HepG2 (cell line): Measurements from ENCODE around the gene ALS2CL. TPM values are rescaled to one million over a fixed set of nuclear protein-coding genes. Genes with fewer than 3 reads are reported as not detected.

Source experiments
- ATAC-seq: fragments of 200-7000 bp; cut with Tn5 transposase; 3 replicates; pipeline ENCODE4 v1.9.1; 2020; ENCODE audit warnings: mild to moderate bottlenecking, moderate library complexity
- BruUV-seq: library from RNA; stranded (reverse); fragments of 400-500 nt; replicated peaks from 2 replicates; lab custom pipeline; 2021; lab: Mats Ljungman, UMichigan
- CTCF ChIA-PET: fragments of 300-600 bp; formaldehyde crosslinking; extraction: SDS; loops from one replicate; lab custom pipeline; 2021; ENCODE audit warnings: low total read pairs, inconsistent platforms, low intra/inter-chr PET ratio; lab: Yijun Ruan, JAX
- POLR2A ChIA-PET: fragments of 350-600 bp; sonication (Branson Sonifier 250); formaldehyde crosslinking; loops from one replicate; lab custom pipeline; 2020; ENCODE audit warnings: antibody characterized with exemption, inconsistent platforms; lab: Yijun Ruan, JAX
- DNase-seq: peaks from one replicate; pipeline ENCODE4 v3.0.0-alpha.2; 2015; ENCODE audit warnings: low spot score
- FAIRE-seq: peaks from 3 replicates; lab custom pipeline; 2011; peaks lifted over from hg19 to GRCh38; lab: Jason Lieb, UNC
- H2AFZ ChIP-seq: one replicate; pipeline ENCODE4 v1.6.1; 2011; ENCODE audit warnings: low read length, inconsistent platforms
- H3K27ac ChIP-seq: fragments of 300-600 bp; 3 replicates; pipeline ENCODE4 v1.8.0; 2011; ENCODE audit warnings: mixed run types, mild to moderate bottlenecking, mixed read lengths, low read length, inconsistent platforms; ENCODE audit not compliant: insufficient read depth; ENCODE audit errors: extremely low read length
- H3K27me3 ChIP-seq, 2 experiments: fragments of 200-600 bp in 1 of 2; 2 replicates in 1 of 2; 3 replicates in 1 of 2; pipeline versions ENCODE4 v1.6.0 to v1.8.0; 2011; ENCODE audit warnings: low read length in 2 of 2, mild to moderate bottlenecking in 2 of 2, moderate library complexity in 2 of 2, inconsistent platforms in 1 of 2; ENCODE audit not compliant: insufficient read depth in 2 of 2, control insufficient read depth in 1 of 2
- H3K36me3 ChIP-seq, 2 experiments: fragments of 200-600 bp in 1 of 2; replicated peaks in 1 of 2; 2 replicates in 1 of 2; 3 replicates in 1 of 2; pipeline versions ENCODE4 v1.5.1 to v1.8.0; 2011; ENCODE audit warnings: low read length in 2 of 2, inconsistent platforms in 1 of 2; ENCODE audit not compliant: insufficient read depth in 2 of 2, control insufficient read depth in 1 of 2
- H3K4me1 ChIP-seq: 2 replicates; pipeline ENCODE4 v1.5.1; 2012; ENCODE audit warnings: low read length, inconsistent platforms; ENCODE audit not compliant: insufficient read depth
- H3K4me2 ChIP-seq: 2 replicates; pipeline ENCODE4 v1.6.0; 2011; ENCODE audit warnings: low read depth, low read length, inconsistent platforms
- H3K4me3 ChIP-seq, 3 experiments: fragments of 200-600 bp in 1 of 3; sonication (generic), shearing (Covaris generic) in 1 of 3; replicated peaks in 1 of 3; 2 replicates each; pipeline ENCODE4 v1.5.1; 2011 to 2016; ENCODE audit warnings: low read length in 3 of 3, inconsistent platforms in 2 of 3, low read depth in 2 of 3, mild to moderate bottlenecking in 2 of 3, control low read depth in 1 of 3, mixed read lengths in 1 of 3; ENCODE audit not compliant: insufficient read depth in 1 of 3
- H3K79me2 ChIP-seq: one replicate; pipeline ENCODE4 v1.6.1; 2011; ENCODE audit warnings: low read length, inconsistent platforms; ENCODE audit not compliant: insufficient read depth
- H3K9ac ChIP-seq: 2 replicates; pipeline ENCODE4 v1.6.0; 2011; ENCODE audit warnings: mild to moderate bottlenecking, low read depth, low read length, inconsistent platforms; ENCODE audit not compliant: insufficient read depth
- H3K9me3 ChIP-seq: 2 replicates; pipeline ENCODE4 v1.5.1; 2012; ENCODE audit warnings: mild to moderate bottlenecking, low read length
- H4K20me1 ChIP-seq: 2 replicates; pipeline ENCODE4 v1.6.0; 2011; ENCODE audit warnings: inconsistent platforms, mild to moderate bottlenecking, low read length, moderate library complexity; ENCODE audit not compliant: insufficient read depth
- E2F1 ChIP-seq: sonication (generic); formaldehyde crosslinking; IDR thresholded peaks from 2 replicates; pipeline ENCODE4 v1.5.0; 2020; ENCODE audit warnings: missing genetic modification reagents
- KLF13 ChIP-seq: sonication (generic); formaldehyde crosslinking; IDR thresholded peaks from 2 replicates; pipeline ENCODE4 v1.4.0; 2020; ENCODE audit warnings: mild to moderate bottlenecking, missing genetic modification reagents
- PLRG1 ChIP-seq: fragments of 450-650 bp; conservative IDR thresholded peaks from 2 replicates; pipeline ENCODE4 v1.6.1; 2016
- RARG ChIP-seq: sonication (generic); formaldehyde crosslinking; IDR thresholded peaks from 2 replicates; pipeline ENCODE4 v1.4.0; 2020; ENCODE audit warnings: low read depth, mild to moderate bottlenecking, missing genetic modification reagents
- TCF7 ChIP-seq: sonication (generic); IDR thresholded peaks from 2 replicates; pipeline ENCODE4 v1.6.1; 2016; ENCODE audit warnings: antibody characterized with exemption, low read depth
- WGBS: methylation state at CpG from one replicate; pipeline ENCODE4 v1.1.6; 2017; ENCODE audit warnings: low lambda C conversion rate; 5-methylcytosine and 5-hydroxymethylcytosine counted together
- in situ Hi-C: cut with HindIII; loops from 2 replicates; pipeline ENCODE4 v1.10.0; 2017; ENCODE audit warnings: low pct_unique_long_range_greater_than_20kb; ENCODE audit not compliant: extremely low pct_ligation_motif_present
- intact Hi-C: fragments of 100-400 bp; cut with micrococcal nuclease; formaldehyde crosslinking; loops from one replicate; pipeline ENCODE4 v1.10.0; 2022; ENCODE audit not compliant: unreplicated experiment
- polyA plus RNA-seq, 8 experiments: library from polyadenylated mRNA; depleted of rRNA in 3 of 8; stranded (reverse) in 7 of 8; unstranded in 1 of 8; fragments of >200 nt; fragmentation: Illumina TruSeq in 4 of 8; extraction: Trizol in 4 of 8; gene quantifications; 2 replicates each; pipeline versions ENCODE4 v1.2.1 to v1.2.3, GENCODE V29; 2011 to 2016; ENCODE audit warnings: low read depth in 4 of 8, missing spikeins in 1 of 8, mixed read lengths in 1 of 8; ENCODE audit not compliant: insufficient read depth in 1 of 8
- total RNA-seq, 5 experiments: library from RNA; depleted of rRNA; stranded (reverse); fragments of >200 nt; fragmentation: Illumina TruSeq; extraction: Trizol; gene quantifications; 2 replicates each; pipeline ENCODE4 v1.2.3, GENCODE V29; 2016; ENCODE audit warnings: low read depth in 1 of 5
- TF ChIP-seq, protein P1 (sequence below): sonication (generic); formaldehyde crosslinking; IDR thresholded peaks from 2 replicates; pipeline ENCODE4 v1.5.0; 2020; ENCODE audit warnings: missing genetic modification reagents

Gene ALS2CL
- total and polyA plus RNA-seq, 2 of the 13 experiments (the other 11 are each of a cell fraction or from before 2014, with no cell fraction given), result not detected

DNA sequence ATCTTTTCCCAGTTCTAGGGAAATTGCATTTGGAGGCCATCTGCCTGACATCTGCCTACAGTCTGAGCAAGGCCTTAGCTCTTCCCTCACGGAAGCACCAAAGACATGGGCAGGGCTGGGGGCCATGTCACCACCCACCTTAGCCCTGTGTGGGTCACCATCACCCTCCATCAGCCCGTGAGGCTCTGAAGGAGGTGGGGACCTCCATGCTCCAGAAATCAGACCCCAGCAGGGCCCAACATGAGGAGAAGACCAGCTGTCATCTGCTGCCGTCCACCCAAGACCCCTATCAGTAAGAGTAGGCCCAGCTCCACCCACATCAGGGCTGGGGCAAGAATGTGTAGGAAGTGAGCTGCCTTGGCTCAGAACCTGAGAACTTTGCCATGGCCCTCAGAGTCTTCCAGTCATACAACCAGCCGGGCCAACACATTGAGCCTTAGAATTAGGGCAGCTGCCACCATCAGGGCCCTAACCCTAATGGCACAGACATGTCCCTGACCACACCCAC is 9.6 kb upstream of the ALS2CL start:
- TF ChIP-seq KLF13 (CRISPR knock-in tag), result no peak
- H3K9me3 ChIP-seq, result no peaks in the 10 kb centered on the region
- no peaks in the 10 kb centered on the region for H3K79me2 ChIP-seq
- ChIA-PET CTCF (no interaction called here), POLR2A (no interaction called here)
- H3K4me1 ChIP-seq, result no peaks in the 10 kb centered on the region
- H3K9ac ChIP-seq, result no peak overlapping the region
- H4K20me1 ChIP-seq, result no peaks in the 10 kb centered on the region
- H2AFZ ChIP-seq, result no peak overlapping the region
- peaks cover 1 to 7% of the 10 kb centered on the region in 2 experiments; a peak in 2 of 5 replicates for H3K27me3 ChIP-seq
- no peak overlapping the region for H3K4me2 ChIP-seq
- BruUV-seq, result no TSS peak
- WGBS, result 0% methylated on average over 3 of the region's 4 CpGs
- H3K36me3 ChIP-seq, result no peaks in the 10 kb centered on the region
- H3K27ac ChIP-seq, result no peak overlapping the region
- no peak overlapping the region for H3K4me3 ChIP-seq
- intact Hi-C loops (no loop called here), in situ Hi-C loops (no loop called here)
- FAIRE-seq (no peak), ATAC-seq (no peak), DNase-seq (no peak)

- Histone ChIP-seq H3K4me3 (no peak overlapping the region), H3K27ac (no peak overlapping the region), H2AFZ (no peak overlapping the region), H3K9ac (no peak overlapping the region), H4K20me1 (no peaks in the 10 kb centered on the region), H3K9me3 (no peaks in the 10 kb centered on the region), H3K27me3 (peaks cover 1 to 4% of the 10 kb centered on the region in 2 experiments; a peak in 2 of 5 replicates), H3K4me1 (no peaks in the 10 kb centered on the region), H3K79me2 (no peaks in the 10 kb centered on the region), H3K36me3 (no peaks in the 10 kb centered on the region), H3K4me2 (no peak overlapping the region)
- intact Hi-C loops (no loop called here), in situ Hi-C loops (no loop called here)
- ChIA-PET CTCF (no interaction called here), POLR2A (no interaction called here)
- BruUV-seq, result no TSS peak
- no peak; the same call in 2 of the 3 replicates for ATAC-seq
- WGBS, result 20% methylated on average over 3 of the region's 4 CpGs
- no peak for DNase-seq
- FAIRE-seq, result no peak
- TF ChIP-seq, protein P1, sequence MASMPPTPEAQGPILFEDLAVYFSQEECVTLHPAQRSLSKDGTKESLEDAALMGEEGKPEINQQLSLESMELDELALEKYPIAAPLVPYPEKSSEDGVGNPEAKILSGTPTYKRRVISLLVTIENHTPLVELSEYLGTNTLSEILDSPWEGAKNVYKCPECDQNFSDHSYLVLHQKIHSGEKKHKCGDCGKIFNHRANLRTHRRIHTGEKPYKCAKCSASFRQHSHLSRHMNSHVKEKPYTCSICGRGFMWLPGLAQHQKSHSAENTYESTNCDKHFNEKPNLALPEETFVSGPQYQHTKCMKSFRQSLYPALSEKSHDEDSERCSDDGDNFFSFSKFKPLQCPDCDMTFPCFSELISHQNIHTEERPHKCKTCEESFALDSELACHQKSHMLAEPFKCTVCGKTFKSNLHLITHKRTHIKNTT, result no peak
- TF ChIP-seq RARG (CRISPR knock-in tag) (no peak), PLRG1 (no peak), E2F1 (CRISPR knock-in tag) (no peak), TCF7 (no peak)
Observed at GRCh38 chr3:46702246-46703012, 8.9 kb upstream of the ALS2CL start.
